Endometrial microvascular endothelial cells (primary cell): ENCODE results near the gene ADAMTS13. TPM values are rescaled to one million over a fixed set of nuclear protein-coding genes. Genes with fewer than 3 reads are reported as not detected.
"Not testable (repeated sequence)": the region's sequence is repeated elsewhere in the genome, so short reads cannot be mapped to it uniquely, and the experiment has no call there.

ENCODE experiments used
- in situ Hi-C: cut with HindIII; loops from 2 replicates; pipeline ENCODE4 v1.10.0; 2017; ENCODE audit warnings: low sequenced_read_pairs, low pct_unique_long_range_greater_than_20kb; ENCODE audit errors: inconsistent ontology term
- total RNA-seq: library from RNA; depleted of rRNA; stranded (reverse); fragments of >200 nt; gene quantifications from one replicate; pipeline ENCODE4 v1.2.3, GENCODE V29; 2015; ENCODE audit errors: inconsistent ontology term

Gene ADAMTS13
- total RNA-seq, 1 donor from 2014 or later: 1.8 TPM

GRCh38 chr9:133443248-133443647 lies 21.1 kb downstream of the ADAMTS13 start:
- in situ Hi-C loops: no loop called here

GRCh38 chr9:133443982-133444381 lies 21.8 kb downstream of the ADAMTS13 start:
- in situ Hi-C loops: no loop called here

- in situ Hi-C loops: no loop called here
Observed at GRCh38 chr9:133445293-133445969, 23.3 kb downstream of the ADAMTS13 start.

- in situ Hi-C loops: no loop called here
Observed at GRCh38 chr9:133448487-133448972, 26.4 kb downstream of the ADAMTS13 start.

- in situ Hi-C loops: no loop called here
Observed at GRCh38 chr9:133449760-133450159, 27.6 kb downstream of the ADAMTS13 start.

GRCh38 chr9:133451865-133452264 lies 29.7 kb downstream of the ADAMTS13 start:
- in situ Hi-C loops: not testable (repeated sequence)

GRCh38 chr9:133452562-133452961 lies 30.4 kb downstream of the ADAMTS13 start:
- in situ Hi-C loops: no loop called here

- in situ Hi-C loops: no loop called here
Observed at GRCh38 chr9:133453651-133454050, 31.5 kb downstream of the ADAMTS13 start.

GRCh38 chr9:133454325-133454724 lies 32.2 kb downstream of the ADAMTS13 start:
- in situ Hi-C loops: no loop called here

GRCh38 chr9:133454943-133455673 lies 32.9 kb downstream of the ADAMTS13 start:
- in situ Hi-C loops: no loop called here

GRCh38 chr9:133455936-133456335 lies 33.8 kb downstream of the ADAMTS13 start:
- in situ Hi-C loops: no loop called here

GRCh38 chr9:133456409-133456808 lies 34.2 kb downstream of the ADAMTS13 start:
- in situ Hi-C loops: no loop called here

GRCh38 chr9:133457233-133457632 lies 35.1 kb downstream of the ADAMTS13 start:
- in situ Hi-C loops: no loop called here

GRCh38 chr9:133457748-133458147 lies 35.6 kb downstream of the ADAMTS13 start:
- in situ Hi-C loops: no loop called here

GRCh38 chr9:133458643-133459312 lies 36.6 kb downstream of the ADAMTS13 start:
- in situ Hi-C loops: no loop called here

- in situ Hi-C loops: no loop called here
Observed at GRCh38 chr9:133459476-133460404, 37.6 kb downstream of the ADAMTS13 start, which contains the start of gene CACFD1. Gene CACFD1 (plus strand): TSS chr9:133459978. CDS start chr9:133460067, 89 bp downstream.

- in situ Hi-C loops: no loop called here
Observed at GRCh38 chr9:133460405-133461175, 38.4 kb downstream of the ADAMTS13 start.

- in situ Hi-C loops: no loop called here
Observed at GRCh38 chr9:133461975-133462374, 39.8 kb downstream of the ADAMTS13 start.
